PFSK-1 (cell line): ENCODE results near the gene ABHD14A.

Experiments used
- FOXP2 ChIP-seq: optimal IDR thresholded peaks from 2 replicates; pipeline ENCODE3; 2011; ENCODE audit warnings: borderline replicate concordance, control low read depth, inconsistent platforms; ENCODE audit not compliant: insufficient read depth; ENCODE audit errors: extremely low read length, extremely low read depth
- POLR2AphosphoS5 ChIP-seq: IDR thresholded peaks from 2 replicates; pipeline ENCODE4 v1.6.1; 2012; ENCODE audit warnings: low read depth, mild to moderate bottlenecking, control low read depth, low read length, moderate library complexity
- REST ChIP-seq, 2 experiments: IDR thresholded peaks; 2 replicates each; pipeline versions ENCODE4 v1.6.1 to v1.8.0; 2011 to 2012; ENCODE audit warnings: low read depth in 2 of 2, low read length in 2 of 2, control low read depth in 1 of 2, inconsistent platforms in 1 of 2, mild to moderate bottlenecking in 1 of 2, moderate library complexity in 1 of 2; ENCODE audit not compliant: insufficient read depth in 1 of 2
- SIN3A ChIP-seq: IDR thresholded peaks from 2 replicates; pipeline ENCODE4 v1.6.1; 2012; ENCODE audit warnings: mild to moderate bottlenecking, low read length, moderate library complexity, borderline replicate concordance; ENCODE audit not compliant: insufficient read depth
- TAF1 ChIP-seq: IDR thresholded peaks from 2 replicates; pipeline ENCODE4 v1.6.1; 2012; ENCODE audit warnings: low read length, control low read depth, borderline replicate concordance; ENCODE audit not compliant: insufficient read depth

ABHD14A gene

DNA sequence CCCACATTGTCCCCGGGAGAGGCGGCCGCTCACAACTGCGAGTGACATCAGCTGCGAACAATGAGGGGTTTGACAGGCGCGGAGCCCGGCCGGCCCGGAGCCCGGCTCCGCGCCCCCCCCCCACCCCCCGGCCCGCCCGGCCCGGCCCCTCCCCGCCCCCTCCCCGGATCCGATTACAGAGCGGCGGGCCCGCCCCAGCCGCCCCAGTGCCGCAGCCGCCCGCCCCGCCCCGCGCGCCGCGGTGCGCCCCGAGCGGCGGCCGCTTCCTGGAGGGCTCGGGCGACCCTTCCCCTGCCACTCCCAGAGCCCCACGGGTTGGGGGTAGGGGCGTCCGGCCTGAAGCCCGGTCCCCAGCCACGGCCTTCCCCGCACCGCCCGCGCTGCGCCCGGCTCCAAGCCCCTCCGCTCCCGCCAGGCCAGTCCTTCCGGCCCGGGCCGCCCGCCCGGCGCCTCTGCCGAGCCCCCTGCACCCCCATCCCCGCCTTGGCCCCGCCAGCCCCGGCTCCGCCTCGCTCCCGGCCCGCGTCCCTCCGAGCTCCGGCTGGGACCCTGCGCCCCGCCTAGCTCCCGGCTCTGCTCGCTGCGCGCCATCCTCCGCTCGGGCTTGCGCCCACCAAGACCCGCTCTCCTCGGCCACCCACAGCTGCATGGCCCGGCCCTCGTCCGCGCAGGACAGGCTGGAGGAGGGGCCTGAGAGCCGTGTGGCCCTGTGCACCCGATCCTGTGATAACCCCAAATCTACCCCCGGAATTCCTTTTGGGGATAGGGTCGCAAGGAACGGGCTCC, 7.3 kb upstream of the ABHD14A start, which contains the start of gene PCBP4:
Gene PCBP4 (minus strand): TSS at position 71 of the 786 bp plus-strand sequence. CDS start 6,214 bp downstream, outside the sequence.
- TF ChIP-seq FOXP2 (no peak), SIN3A (no peak), REST (IDR thresholded peaks at IDR 0.05; ENCODE audit: insufficient read depth in 1 of 2, low read depth in 2 of 2, low read length in 2 of 2) (no peak), TAF1 (no peak), POLR2AphosphoS5 (peak; percentile 51)

DNA sequence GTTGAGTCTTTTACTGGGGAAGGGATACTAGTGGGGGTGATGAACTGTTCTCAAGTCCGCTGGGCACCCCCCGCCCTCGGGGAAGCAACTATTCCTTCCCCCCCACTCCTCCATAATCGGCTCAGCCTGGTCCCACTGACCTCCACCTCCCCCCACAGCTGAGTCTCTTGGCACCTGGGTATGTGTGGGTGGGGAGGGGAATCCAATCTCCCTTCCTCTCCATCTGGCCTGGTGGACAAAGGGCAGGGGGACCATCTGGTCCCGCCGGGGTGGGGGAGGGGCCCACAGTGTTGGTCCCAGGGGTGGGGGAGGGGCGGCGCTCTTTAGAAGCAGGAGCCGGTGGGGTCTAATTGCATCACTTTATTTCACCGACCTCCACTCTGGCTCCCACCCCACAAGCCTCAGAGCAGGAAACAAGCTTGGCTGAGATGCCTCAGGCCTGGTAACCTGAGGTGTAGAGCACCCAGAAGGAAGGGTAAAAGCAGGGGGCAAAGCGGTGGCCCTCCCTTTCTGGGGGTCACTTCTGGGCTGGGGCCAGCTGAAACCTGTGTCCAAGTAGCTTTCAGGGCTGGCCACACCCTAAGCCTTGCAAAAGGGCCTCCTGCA, 6.6 kb upstream of the ABHD14A start:
- TF ChIP-seq SIN3A (no peak), TAF1 (no peak), POLR2AphosphoS5 (no peak), FOXP2 (no peak), REST (IDR thresholded peaks at IDR 0.05; ENCODE audit: insufficient read depth in 1 of 2, low read depth in 2 of 2, low read length in 2 of 2) (no peak)

DNA sequence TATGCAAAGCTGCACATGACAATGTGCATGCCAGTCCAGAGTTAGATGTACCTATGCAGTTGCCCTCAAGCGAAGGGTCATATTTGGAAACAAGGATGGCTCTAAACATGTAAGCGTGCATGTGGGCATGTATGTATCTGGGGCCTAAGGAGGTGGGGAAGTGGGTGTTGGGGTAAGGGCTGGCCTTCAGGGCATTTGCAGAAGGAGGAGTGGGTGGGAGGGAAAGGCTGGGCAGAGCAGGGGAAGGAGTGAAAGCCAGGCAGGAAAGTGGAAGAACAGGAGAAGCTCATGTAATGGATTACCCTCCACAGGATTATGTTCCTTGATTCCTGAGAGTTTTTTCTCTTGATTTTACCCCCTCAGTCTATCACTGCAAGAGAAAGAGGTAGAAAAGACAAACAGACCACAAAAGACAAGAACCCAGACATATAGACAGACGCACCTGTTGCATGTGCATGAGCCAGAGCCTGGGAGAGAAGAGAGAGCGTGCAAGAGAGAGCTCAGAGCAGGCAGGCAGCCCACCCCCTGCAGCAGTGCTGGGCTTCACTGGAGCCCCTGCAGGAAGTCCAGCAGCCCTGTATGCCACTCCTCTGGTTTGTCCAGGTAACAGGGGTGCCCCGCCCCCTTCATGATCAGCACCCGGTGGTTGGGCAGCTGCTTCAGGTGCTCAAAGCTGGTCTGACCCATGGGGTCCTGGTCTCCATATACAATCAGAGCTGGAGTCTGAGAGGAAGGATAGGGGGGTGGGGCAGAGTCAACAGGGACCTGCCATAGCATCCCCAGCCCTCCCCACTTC, 5.8 kb upstream of the ABHD14A start:
- TF ChIP-seq POLR2AphosphoS5 (no peak), SIN3A (no peak), FOXP2 (no peak), TAF1 (no peak), REST (IDR thresholded peaks at IDR 0.05; ENCODE audit: insufficient read depth in 1 of 2, low read depth in 2 of 2, low read length in 2 of 2) (no peak)

GRCh38 chr3:51969841-51970240, 5.0 kb upstream of the ABHD14A start:
- TF ChIP-seq POLR2AphosphoS5 (no peak), SIN3A (no peak), REST (IDR thresholded peaks at IDR 0.05; ENCODE audit: insufficient read depth in 1 of 2, low read depth in 2 of 2, low read length in 2 of 2) (no peak), TAF1 (no peak), FOXP2 (no peak)
